ENCODE data around the gene FUZ.

GRCh38 chr19:49799798-49800376 lies 13.2 kb downstream of the FUZ start:
- TF ChIP-seq, protein P1, sequence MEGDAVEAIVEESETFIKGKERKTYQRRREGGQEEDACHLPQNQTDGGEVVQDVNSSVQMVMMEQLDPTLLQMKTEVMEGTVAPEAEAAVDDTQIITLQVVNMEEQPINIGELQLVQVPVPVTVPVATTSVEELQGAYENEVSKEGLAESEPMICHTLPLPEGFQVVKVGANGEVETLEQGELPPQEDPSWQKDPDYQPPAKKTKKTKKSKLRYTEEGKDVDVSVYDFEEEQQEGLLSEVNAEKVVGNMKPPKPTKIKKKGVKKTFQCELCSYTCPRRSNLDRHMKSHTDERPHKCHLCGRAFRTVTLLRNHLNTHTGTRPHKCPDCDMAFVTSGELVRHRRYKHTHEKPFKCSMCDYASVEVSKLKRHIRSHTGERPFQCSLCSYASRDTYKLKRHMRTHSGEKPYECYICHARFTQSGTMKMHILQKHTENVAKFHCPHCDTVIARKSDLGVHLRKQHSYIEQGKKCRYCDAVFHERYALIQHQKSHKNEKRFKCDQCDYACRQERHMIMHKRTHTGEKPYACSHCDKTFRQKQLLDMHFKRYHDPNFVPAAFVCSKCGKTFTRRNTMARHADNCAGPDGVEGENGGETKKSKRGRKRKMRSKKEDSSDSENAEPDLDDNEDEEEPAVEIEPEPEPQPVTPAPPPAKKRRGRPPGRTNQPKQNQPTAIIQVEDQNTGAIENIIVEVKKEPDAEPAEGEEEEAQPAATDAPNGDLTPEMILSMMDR (IDR thresholded peaks at IDR 0.05; ENCODE audit: low read depth, low read length, missing input control): no peak
- TF ChIP-seq ATF3 (IDR thresholded peaks at IDR 0.05) (no peak), REST (IDR thresholded peaks at IDR 0.05) (no peak), MAX (IDR thresholded peaks at IDR 0.05) (no peak), SP1 (IDR thresholded peaks at IDR 0.05) (no peak), GABPA (IDR thresholded peaks at IDR 0.05 in 1 of 2, conservative IDR thresholded peaks at IDR 0.05 in 1 of 2) (no peak), TAF1 (conservative IDR thresholded peaks at IDR 0.05) (no peak), RAD21 (IDR thresholded peaks at IDR 0.05) (no peak)
- TF ChIP-seq, protein P2, sequence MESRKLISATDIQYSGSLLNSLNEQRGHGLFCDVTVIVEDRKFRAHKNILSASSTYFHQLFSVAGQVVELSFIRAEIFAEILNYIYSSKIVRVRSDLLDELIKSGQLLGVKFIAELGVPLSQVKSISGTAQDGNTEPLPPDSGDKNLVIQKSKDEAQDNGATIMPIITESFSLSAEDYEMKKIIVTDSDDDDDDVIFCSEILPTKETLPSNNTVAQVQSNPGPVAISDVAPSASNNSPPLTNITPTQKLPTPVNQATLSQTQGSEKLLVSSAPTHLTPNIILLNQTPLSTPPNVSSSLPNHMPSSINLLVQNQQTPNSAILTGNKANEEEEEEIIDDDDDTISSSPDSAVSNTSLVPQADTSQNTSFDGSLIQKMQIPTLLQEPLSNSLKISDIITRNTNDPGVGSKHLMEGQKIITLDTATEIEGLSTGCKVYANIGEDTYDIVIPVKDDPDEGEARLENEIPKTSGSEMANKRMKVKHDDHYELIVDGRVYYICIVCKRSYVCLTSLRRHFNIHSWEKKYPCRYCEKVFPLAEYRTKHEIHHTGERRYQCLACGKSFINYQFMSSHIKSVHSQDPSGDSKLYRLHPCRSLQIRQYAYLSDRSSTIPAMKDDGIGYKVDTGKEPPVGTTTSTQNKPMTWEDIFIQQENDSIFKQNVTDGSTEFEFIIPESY (IDR thresholded peaks at IDR 0.05): no peak

Measured in liver (tissue), 3 donors.